GM18498 (cell line): ENCODE measurements around the gene GMPR2.

Source experiments
- ATAC-seq: cut with Tn5 transposase; IDR thresholded peaks from one replicate; pipeline ENCODE4 v1.9.1; 2021; ENCODE audit warnings: mild to moderate bottlenecking, moderate library complexity; ENCODE audit not compliant: unreplicated experiment

Gene GMPR2

GRCh38 chr14:24249230-24250021 lies 16.7 kb downstream of the GMPR2 start:
- no peak for ATAC-seq

GRCh38 chr14:24250354-24250753 lies 17.6 kb downstream of the GMPR2 start:
- ATAC-seq = no peak

- ATAC-seq = no peak
Measured at GRCh38 chr14:24251880-24252288, 19.2 kb downstream of the GMPR2 start.

- ATAC-seq = no peak
Measured at GRCh38 chr14:24252289-24253124, 19.8 kb downstream of the GMPR2 start.

- no peak for ATAC-seq
Measured at GRCh38 chr14:24253936-24254335, 21.2 kb downstream of the GMPR2 start.

- ATAC-seq = no peak
Measured at GRCh38 chr14:24254630-24255392, 22.1 kb downstream of the GMPR2 start.

- no peak for ATAC-seq
Measured at GRCh38 chr14:24255438-24255837, 22.7 kb downstream of the GMPR2 start.

GRCh38 chr14:24255931-24256711 lies 23.4 kb downstream of the GMPR2 start:
- no peak for ATAC-seq

GRCh38 chr14:24256960-24257359 lies 24.2 kb downstream of the GMPR2 start:
- ATAC-seq = no peak

GRCh38 chr14:24258119-24258518 lies 25.4 kb downstream of the GMPR2 start:
- no peak for ATAC-seq

GRCh38 chr14:24258548-24259265 lies 26.0 kb downstream of the GMPR2 start:
- ATAC-seq = no peak

GRCh38 chr14:24259282-24260025 lies 26.7 kb downstream of the GMPR2 start:
- no peak for ATAC-seq

- ATAC-seq = no peak
Measured at GRCh38 chr14:24260026-24260779, 27.5 kb downstream of the GMPR2 start.

GRCh38 chr14:24260780-24261157 lies 28.0 kb downstream of the GMPR2 start:
- no peak for ATAC-seq

GRCh38 chr14:24261256-24261968 lies 28.7 kb downstream of the GMPR2 start:
- ATAC-seq = no peak

- ATAC-seq = no peak
Measured at GRCh38 chr14:24261969-24262327, 29.2 kb downstream of the GMPR2 start.

GRCh38 chr14:24262821-24263733 lies 30.3 kb downstream of the GMPR2 start, which contains the start of gene TGM1:
TGM1 (minus strand) TSS chr14:24263177; CDS start chr14:24262352, 825 bp downstream.
- no peak for ATAC-seq
